SK-N-SH treated with all-trans-retinoic acid at 6 μM for 48 hours (cell line): ENCODE measurements around the gene PEPD.

Source experiments
- ARNTL ChIP-seq: fragments of 450-650 bp; formaldehyde crosslinking; IDR thresholded peaks from 2 replicates; pipeline ENCODE4 v1.5.0; 2020; ENCODE audit warnings: low read depth, mild to moderate bottlenecking, moderate library complexity, borderline replicate concordance
- CREB5 ChIP-seq: fragments of 250-450 bp; sonication (Bioruptor Pico); IDR thresholded peaks from 2 replicates; pipeline ENCODE4 v1.5.1; 2020; ENCODE audit warnings: low read depth, mild to moderate bottlenecking, moderate library complexity
- ESRRG ChIP-seq: fragments of 250-450 bp; sonication (Bioruptor Pico); IDR thresholded peaks from 2 replicates; pipeline ENCODE4 v1.6.1; 2021; ENCODE audit warnings: mild to moderate bottlenecking
- ZFP30 ChIP-seq: fragments of 450-650 bp; formaldehyde crosslinking; IDR thresholded peaks from 2 replicates; pipeline ENCODE4 v1.5.0; 2022; ENCODE audit warnings: mild to moderate bottlenecking, moderate library complexity
- ZNF565 ChIP-seq: fragments of 450-650 bp; formaldehyde crosslinking; conservative IDR thresholded peaks from 2 replicates; pipeline ENCODE4 v1.5.0; 2020; ENCODE audit warnings: low read depth, mild to moderate bottlenecking, moderate library complexity

GRCh38 chr19:33558151-33558550, 36.6 kb upstream of the PEPD start:
- no peak for TF ChIP-seq ARNTL (CRISPR knock-in tag)
- TF ChIP-seq ZNF565, result no peak
- TF ChIP-seq CREB5 (CRISPR knock-in tag), result no peak
- no peak for TF ChIP-seq ESRRG (CRISPR knock-in tag)
- no peak for TF ChIP-seq ZFP30
